ENCODE results near the gene ATAD3A. TPM values are rescaled to one million over a fixed set of nuclear protein-coding genes. Genes with fewer than 3 reads are reported as not detected.
A peak's percentile ranks its signal among the peaks of the same experiment; 100 is the strongest.

ATAD3A gene
- total and polyA plus RNA-seq, 9 of the 15 experiments (the other 6 are each of a cell fraction or from before 2014, with no cell fraction given), result 0.10 to 173 (median 36.7) TPM

DNA sequence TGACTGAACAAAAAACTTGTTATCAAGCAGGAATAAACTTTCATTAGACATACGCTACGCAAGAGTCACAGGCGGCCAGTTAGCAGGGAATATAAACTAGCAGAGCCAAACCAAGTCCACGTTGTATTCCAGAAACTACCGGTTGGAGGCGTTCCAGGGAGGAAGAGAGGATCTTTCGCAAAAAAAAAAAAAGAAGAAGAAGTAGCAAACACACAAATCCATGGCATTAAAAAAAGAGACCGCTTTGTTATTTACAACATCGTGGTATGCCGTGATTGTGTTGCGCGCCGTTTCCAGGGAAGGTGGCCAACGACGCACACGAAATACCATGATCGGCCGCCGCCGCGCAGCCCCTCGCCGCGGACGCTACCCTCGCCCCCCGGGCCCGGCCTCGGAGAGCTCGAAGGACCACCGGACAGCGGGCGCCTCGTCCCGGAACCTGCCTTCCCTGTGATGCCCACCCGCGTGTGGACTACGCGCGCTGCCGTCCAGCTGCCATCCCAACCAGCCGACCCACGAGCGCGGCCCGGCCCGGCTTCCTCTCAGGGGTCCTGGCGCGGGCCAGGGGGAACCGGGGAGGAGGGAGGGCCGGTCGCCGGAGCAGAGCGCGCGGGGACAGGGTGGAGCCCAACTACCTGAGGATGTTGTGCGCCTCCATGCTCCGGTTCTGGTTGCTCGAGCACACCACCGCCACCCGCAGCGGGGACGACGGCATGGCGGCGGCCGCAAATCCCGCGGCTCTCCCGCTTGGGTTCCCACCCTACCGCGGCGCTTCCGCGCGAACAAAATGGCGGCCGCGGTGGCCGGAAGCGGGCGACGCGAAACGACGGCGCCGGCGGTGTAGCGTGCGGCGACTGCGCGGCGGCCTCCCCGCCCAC, 62.1 kb downstream of the ATAD3A start (continued):
- TF ChIP-seq, protein P1, sequence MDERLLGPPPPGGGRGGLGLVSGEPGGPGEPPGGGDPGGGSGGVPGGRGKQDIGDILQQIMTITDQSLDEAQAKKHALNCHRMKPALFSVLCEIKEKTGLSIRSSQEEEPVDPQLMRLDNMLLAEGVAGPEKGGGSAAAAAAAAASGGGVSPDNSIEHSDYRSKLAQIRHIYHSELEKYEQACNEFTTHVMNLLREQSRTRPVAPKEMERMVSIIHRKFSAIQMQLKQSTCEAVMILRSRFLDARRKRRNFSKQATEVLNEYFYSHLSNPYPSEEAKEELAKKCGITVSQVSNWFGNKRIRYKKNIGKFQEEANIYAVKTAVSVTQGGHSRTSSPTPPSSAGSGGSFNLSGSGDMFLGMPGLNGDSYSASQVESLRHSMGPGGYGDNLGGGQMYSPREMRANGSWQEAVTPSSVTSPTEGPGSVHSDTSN (CRISPR knock-in tag; IDR thresholded peaks at IDR 0.05; ENCODE audit: low read depth), result no peak
- TF ChIP-seq, protein P1 (tag; conservative IDR thresholded peaks at IDR 0.05; ENCODE audit: low read depth), result no peak
- no peak for TF ChIP-seq ZKSCAN3 (CRISPR knock-in tag; IDR thresholded peaks at IDR 0.05)
- TF ChIP-seq, protein P2, sequence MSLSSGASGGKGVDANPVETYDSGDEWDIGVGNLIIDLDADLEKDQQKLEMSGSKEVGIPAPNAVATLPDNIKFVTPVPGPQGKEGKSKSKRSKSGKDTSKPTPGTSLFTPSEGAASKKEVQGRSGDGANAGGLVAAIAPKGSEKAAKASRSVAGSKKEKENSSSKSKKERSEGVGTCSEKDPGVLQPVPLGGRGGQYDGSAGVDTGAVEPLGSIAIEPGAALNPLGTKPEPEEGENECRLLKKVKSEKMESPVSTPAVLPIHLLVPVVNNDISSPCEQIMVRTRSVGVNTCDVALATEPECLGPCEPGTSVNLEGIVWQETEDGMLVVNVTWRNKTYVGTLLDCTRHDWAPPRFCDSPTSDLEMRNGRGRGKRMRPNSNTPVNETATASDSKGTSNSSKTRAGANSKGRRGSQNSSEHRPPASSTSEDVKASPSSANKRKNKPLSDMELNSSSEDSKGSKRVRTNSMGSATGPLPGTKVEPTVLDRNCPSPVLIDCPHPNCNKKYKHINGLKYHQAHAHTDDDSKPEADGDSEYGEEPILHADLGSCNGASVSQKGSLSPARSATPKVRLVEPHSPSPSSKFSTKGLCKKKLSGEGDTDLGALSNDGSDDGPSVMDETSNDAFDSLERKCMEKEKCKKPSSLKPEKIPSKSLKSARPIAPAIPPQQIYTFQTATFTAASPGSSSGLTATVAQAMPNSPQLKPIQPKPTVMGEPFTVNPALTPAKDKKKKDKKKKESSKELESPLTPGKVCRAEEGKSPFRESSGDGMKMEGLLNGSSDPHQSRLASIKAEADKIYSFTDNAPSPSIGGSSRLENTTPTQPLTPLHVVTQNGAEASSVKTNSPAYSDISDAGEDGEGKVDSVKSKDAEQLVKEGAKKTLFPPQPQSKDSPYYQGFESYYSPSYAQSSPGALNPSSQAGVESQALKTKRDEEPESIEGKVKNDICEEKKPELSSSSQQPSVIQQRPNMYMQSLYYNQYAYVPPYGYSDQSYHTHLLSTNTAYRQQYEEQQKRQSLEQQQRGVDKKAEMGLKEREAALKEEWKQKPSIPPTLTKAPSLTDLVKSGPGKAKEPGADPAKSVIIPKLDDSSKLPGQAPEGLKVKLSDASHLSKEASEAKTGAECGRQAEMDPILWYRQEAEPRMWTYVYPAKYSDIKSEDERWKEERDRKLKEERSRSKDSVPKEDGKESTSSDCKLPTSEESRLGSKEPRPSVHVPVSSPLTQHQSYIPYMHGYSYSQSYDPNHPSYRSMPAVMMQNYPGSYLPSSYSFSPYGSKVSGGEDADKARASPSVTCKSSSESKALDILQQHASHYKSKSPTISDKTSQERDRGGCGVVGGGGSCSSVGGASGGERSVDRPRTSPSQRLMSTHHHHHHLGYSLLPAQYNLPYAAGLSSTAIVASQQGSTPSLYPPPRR (CRISPR knock-in tag; IDR thresholded peaks at IDR 0.05; ENCODE audit: borderline replicate concordance), result peak; percentile 66; the same call in 1 of the 2 replicates
- TF ChIP-seq ERF (CRISPR knock-in tag; IDR thresholded peaks at IDR 0.05), result no peak; the same call in 1 of the 2 replicates
- TF ChIP-seq, protein P3, sequence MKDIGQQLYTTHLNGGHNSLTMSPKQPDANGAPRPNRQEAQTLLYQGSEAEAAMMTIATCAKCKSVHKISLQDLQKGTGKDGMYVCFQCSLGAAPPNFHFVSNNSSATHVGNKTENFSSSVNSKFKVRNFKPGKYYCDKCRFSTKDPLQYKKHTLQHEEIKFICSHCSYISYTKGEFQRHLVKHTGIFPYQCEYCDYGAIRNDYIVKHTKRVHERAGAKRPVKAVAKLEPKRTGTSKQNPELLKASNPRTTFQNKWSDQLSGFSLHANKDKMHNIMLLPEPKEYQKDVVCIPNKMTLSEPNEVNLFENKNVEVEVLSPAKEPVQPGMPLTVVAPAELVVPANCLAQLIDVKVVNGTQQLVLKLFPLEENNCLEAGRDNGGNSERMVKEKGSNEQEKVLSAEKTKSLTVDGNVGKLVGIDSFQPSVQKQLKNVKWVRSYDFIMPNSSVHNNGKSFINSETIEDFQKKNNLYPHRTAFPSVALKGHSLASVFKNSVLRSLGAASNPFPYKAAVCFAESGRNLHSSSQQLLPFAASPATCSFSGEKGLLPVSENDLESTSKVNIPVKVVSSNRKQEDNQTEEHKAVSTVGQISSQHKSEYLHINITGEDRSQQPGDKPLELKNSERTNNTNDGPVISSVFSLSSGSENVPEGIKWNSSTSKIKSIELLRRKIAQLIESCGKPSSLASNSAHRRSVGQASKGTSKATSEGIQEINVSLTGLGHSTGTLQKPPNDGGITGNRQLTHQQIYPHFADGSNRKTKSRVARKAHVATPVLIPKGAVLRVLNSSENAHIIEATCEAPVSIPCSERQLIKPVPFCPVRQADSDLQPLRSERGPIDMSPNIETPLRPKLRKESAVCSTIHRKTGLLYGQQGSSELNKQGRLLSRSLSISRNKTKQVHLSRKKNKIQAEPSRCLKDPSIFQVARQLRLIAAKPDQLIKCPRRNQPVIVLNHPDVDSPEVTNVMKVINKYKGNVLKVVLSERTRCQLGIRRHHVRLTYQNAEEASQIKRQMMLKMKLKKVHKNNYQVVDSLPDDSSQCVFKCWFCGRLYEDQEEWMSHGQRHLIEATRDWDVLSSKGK (CRISPR knock-in tag; IDR thresholded peaks at IDR 0.05), result no peak
- no peak for TF ChIP-seq EHMT2 (IDR thresholded peaks at IDR 0.05)
- peak; percentile 69; the same call in 1 of the 2 replicates for TF ChIP-seq ZBTB7A (IDR thresholded peaks at IDR 0.05; ENCODE audit: borderline replicate concordance, control insufficient read depth, low read depth, low read length)
- TF ChIP-seq ESRRA (IDR thresholded peaks at IDR 0.05; ENCODE audit: borderline replicate concordance, low read depth), result 0 out of 2 replicates have a peak, but pooled peaks have one; percentile 12
- TF ChIP-seq, protein P4, sequence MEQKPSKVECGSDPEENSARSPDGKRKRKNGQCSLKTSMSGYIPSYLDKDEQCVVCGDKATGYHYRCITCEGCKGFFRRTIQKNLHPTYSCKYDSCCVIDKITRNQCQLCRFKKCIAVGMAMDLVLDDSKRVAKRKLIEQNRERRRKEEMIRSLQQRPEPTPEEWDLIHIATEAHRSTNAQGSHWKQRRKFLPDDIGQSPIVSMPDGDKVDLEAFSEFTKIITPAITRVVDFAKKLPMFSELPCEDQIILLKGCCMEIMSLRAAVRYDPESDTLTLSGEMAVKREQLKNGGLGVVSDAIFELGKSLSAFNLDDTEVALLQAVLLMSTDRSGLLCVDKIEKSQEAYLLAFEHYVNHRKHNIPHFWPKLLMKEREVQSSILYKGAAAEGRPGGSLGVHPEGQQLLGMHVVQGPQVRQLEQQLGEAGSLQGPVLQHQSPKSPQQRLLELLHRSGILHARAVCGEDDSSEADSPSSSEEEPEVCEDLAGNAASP (IDR thresholded peaks at IDR 0.05), result no peak
- TF ChIP-seq NUFIP1 (IDR thresholded peaks at IDR 0.05; ENCODE audit: partially characterized antibody), result no peak
- peak; percentile 88 for TF ChIP-seq CHD2 (IDR thresholded peaks at IDR 0.05; ENCODE audit: low read depth, low read length)
- TF ChIP-seq BRD4 (IDR thresholded peaks at IDR 0.05), result peak; percentile 91

Data from K562 (cell line).